PC-3 (cell line): ENCODE measurements around the gene CFAP410. TPM values are rescaled to one million over a fixed set of nuclear protein-coding genes. Genes with fewer than 3 reads are reported as not detected.

Experiments
- ATAC-seq: fragments of 200-7000 bp; cut with Tn5 transposase; 2 replicates; pipeline ENCODE4 v1.9.1; 2020; ENCODE audit warnings: mild to moderate bottlenecking, moderate library complexity
- BruUV-seq: library from RNA; stranded (reverse); fragments of 400-500 nt; replicated peaks from 2 replicates; lab custom pipeline; 2021; lab: Mats Ljungman, UMichigan
- CTCF ChIA-PET: fragments of 300-600 bp; sonication (Branson Sonifier 250); formaldehyde crosslinking; loops from one replicate; lab custom pipeline; 2022; ENCODE audit warnings: antibody characterized with exemption; lab: Charles Lee
- POLR2A ChIA-PET: fragments of 300-600 bp; sonication (Branson Sonifier 250); formaldehyde crosslinking; loops from one replicate; lab custom pipeline; 2022; ENCODE audit warnings: antibody characterized with exemption; ENCODE audit not compliant: unreplicated experiment; lab: Charles Lee
- DNase-seq: peaks from one replicate; pipeline ENCODE4 v3.0.0-alpha.2; 2015
- H2AFZ ChIP-seq: fragments of 300-600 bp; sonication (generic); 2 replicates; pipeline ENCODE4 v1.6.0; 2016; ENCODE audit warnings: antibody characterized with exemption, low read length
- H3F3A ChIP-seq: fragments of 300-600 bp; sonication (generic); one replicate; pipeline ENCODE4 v1.6.0; 2017; ENCODE audit warnings: antibody characterized with exemption, low read length, control low read depth, mild to moderate bottlenecking; ENCODE audit not compliant: unreplicated experiment
- H3K27ac ChIP-seq: fragments of 300-600 bp; sonication (generic); 2 replicates; pipeline ENCODE4 v1.5.1; 2016; ENCODE audit warnings: mild to moderate bottlenecking, low read length
- H3K27me3 ChIP-seq: fragments of 300-600 bp; sonication (generic); 2 replicates; pipeline ENCODE4 v1.6.1; 2016; ENCODE audit warnings: low read length, mixed read lengths
- H3K36me3 ChIP-seq: fragments of 300-600 bp; sonication (generic); 2 replicates; pipeline ENCODE4 v1.6.1; 2016; ENCODE audit warnings: low read depth, mixed run types, low read length, mixed read lengths
- H3K4me1 ChIP-seq: fragments of 300-600 bp; sonication (generic); 2 replicates; pipeline ENCODE4 v1.5.1; 2016; ENCODE audit warnings: low read length; ENCODE audit not compliant: insufficient read depth
- H3K4me2 ChIP-seq: fragments of 300-600 bp; sonication (generic); 2 replicates; pipeline ENCODE4 v1.6.0; 2016; ENCODE audit warnings: low read length
- H3K4me3 ChIP-seq: fragments of 300-600 bp; sonication (generic); 2 replicates; pipeline ENCODE4 v1.5.1; 2016; ENCODE audit warnings: mild to moderate bottlenecking, low read length, mixed read lengths
- H3K79me2 ChIP-seq: fragments of 300-600 bp; sonication (generic); 2 replicates; pipeline ENCODE4 v1.6.1; 2017; ENCODE audit warnings: low read length, mixed read lengths
- H3K9ac ChIP-seq: fragments of 300-600 bp; sonication (generic); 2 replicates; pipeline ENCODE4 v1.6.0; 2016; ENCODE audit warnings: mild to moderate bottlenecking, low read length
- H3K9me2 ChIP-seq: fragments of 300-600 bp; sonication (generic); replicated peaks from 2 replicates; pipeline ENCODE4 v1.6.1; 2016; ENCODE audit warnings: mixed run types, low read length, mixed read lengths
- H3K9me3 ChIP-seq: fragments of 300-600 bp; sonication (generic); 2 replicates; pipeline ENCODE4 v1.6.1; 2016; ENCODE audit warnings: low read length, mixed read lengths
- H4K20me1 ChIP-seq: fragments of 300-600 bp; sonication (generic); 2 replicates; pipeline ENCODE4 v1.6.1; 2016; ENCODE audit warnings: low read length, mixed read lengths
- CTCF ChIP-seq: fragments of 300-600 bp; sonication (generic); conservative IDR thresholded peaks from 2 replicates; pipeline ENCODE4 v1.5.1; 2017; ENCODE audit warnings: antibody characterized with exemption, low read depth, mild to moderate bottlenecking, low read length
- EZH2 ChIP-seq: fragments of 300-600 bp; sonication (generic); IDR thresholded peaks from one replicate; pipeline ENCODE4 v1.6.1; 2017; ENCODE audit warnings: antibody characterized with exemption, mild to moderate bottlenecking, low read length; ENCODE audit not compliant: unreplicated experiment
- EZH2phosphoT487 ChIP-seq: fragments of 300-600 bp; sonication (generic); IDR thresholded peaks from 2 replicates; pipeline ENCODE4 v1.6.1; 2018; ENCODE audit warnings: mild to moderate bottlenecking, antibody characterized with exemption, low read length, borderline replicate concordance
- intact Hi-C: fragments of 100-400 bp; cut with micrococcal nuclease; formaldehyde crosslinking; loops from 2 replicates; pipeline ENCODE4 v1.9.0; 2023
- total RNA-seq: library from RNA; depleted of rRNA; stranded (reverse); fragments of >200 nt; gene quantifications from 2 replicates; pipeline ENCODE4 v1.2.3, GENCODE V29; 2014

The CFAP410 gene
- total RNA-seq, 1 experiment from 2014 or later: 18.4 TPM

DNA sequence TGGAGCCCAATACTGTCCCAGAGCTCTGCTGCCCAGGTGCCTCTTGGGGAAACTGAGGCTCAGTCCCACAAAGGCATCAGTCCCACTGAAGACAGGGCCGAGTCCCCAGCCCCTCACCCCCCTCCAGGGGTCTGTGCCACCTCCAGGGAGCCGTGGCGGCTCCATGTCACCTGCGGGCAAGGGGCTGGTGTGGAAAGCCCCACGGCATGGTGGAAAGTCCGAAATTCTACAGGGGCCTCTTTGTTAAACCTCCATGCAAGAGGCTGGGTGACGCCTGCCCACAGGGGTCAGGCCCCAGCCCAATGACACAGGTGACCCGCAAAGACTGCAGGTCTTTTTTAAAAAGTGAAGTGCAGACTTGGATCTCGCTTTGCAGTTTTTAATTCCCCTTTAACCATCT lies 56.8 kb downstream of the CFAP410 start:
- POLR2A ChIA-PET: no interaction called here
- H3K4me1 ChIP-seq: no peaks in the 10 kb centered on the region
- no peak overlapping the region for H3K4me2 ChIP-seq
- H3K9me2 ChIP-seq: no peaks in the 10 kb centered on the region
- H3K9me3 ChIP-seq: no peaks in the 10 kb centered on the region
- ATAC-seq: no peak
- intact Hi-C loops: no loop called here
- H3F3A ChIP-seq: no peaks in the 10 kb centered on the region
- H3K79me2 ChIP-seq: no peaks in the 10 kb centered on the region
- TF ChIP-seq EZH2 (no peak), CTCF (no peak), EZH2phosphoT487 (no peak)
- BruUV-seq: no TSS peak
- DNase-seq: no peak
- H3K36me3 ChIP-seq: no peaks in the 10 kb centered on the region
- no peak overlapping the region for H3K4me3 ChIP-seq
- no peaks in the 10 kb centered on the region for H4K20me1 ChIP-seq
- CTCF ChIA-PET: no interaction called here
- H3K27ac ChIP-seq: no peak overlapping the region
- H3K27me3 ChIP-seq: no peaks in the 10 kb centered on the region
- no peak overlapping the region for H2AFZ ChIP-seq
- no peak overlapping the region for H3K9ac ChIP-seq

GRCh38 chr21:44281801-44282200 lies 57.4 kb downstream of the CFAP410 start:
- H3K27me3 ChIP-seq: no peaks in the 10 kb centered on the region
- no peak overlapping the region for H3K27ac ChIP-seq
- no peak overlapping the region for H3K4me3 ChIP-seq
- no peak overlapping the region for H2AFZ ChIP-seq
- H3K79me2 ChIP-seq: no peaks in the 10 kb centered on the region
- no peaks in the 10 kb centered on the region for H3K4me1 ChIP-seq
- POLR2A ChIA-PET: no interaction called here
- no TSS peak for BruUV-seq
- H3K9me3 ChIP-seq: no peaks in the 10 kb centered on the region
- CTCF ChIA-PET: no interaction called here
- no peak overlapping the region for H3K4me2 ChIP-seq
- no peaks in the 10 kb centered on the region for H3K36me3 ChIP-seq
- intact Hi-C loops: no loop called here
- H3K9me2 ChIP-seq: no peaks in the 10 kb centered on the region
- no peaks in the 10 kb centered on the region for H4K20me1 ChIP-seq
- no peak overlapping the region for H3K9ac ChIP-seq
- TF ChIP-seq EZH2phosphoT487 (no peak), EZH2 (no peak), CTCF (no peak)
- no peaks in the 10 kb centered on the region for H3F3A ChIP-seq
- ATAC-seq (no peak), DNase-seq (no peak)

- Histone ChIP-seq H3K9ac (no peak overlapping the region), H3K36me3 (no peaks in the 10 kb centered on the region), H3K4me3 (no peak overlapping the region), H4K20me1 (no peaks in the 10 kb centered on the region), H3K9me2 (no peaks in the 10 kb centered on the region), H3K79me2 (no peaks in the 10 kb centered on the region), H3K4me2 (no peak overlapping the region), H3K9me3 (no peaks in the 10 kb centered on the region), H3F3A (no peaks in the 10 kb centered on the region), H3K27ac (no peak overlapping the region), H2AFZ (no peak overlapping the region), H3K4me1 (no peaks in the 10 kb centered on the region), H3K27me3 (no peaks in the 10 kb centered on the region; the same call in 1 of the 2 replicates)
- intact Hi-C loops: no loop called here
- DNase-seq (no peak), ATAC-seq (no peak)
- TF ChIP-seq EZH2phosphoT487 (no peak), EZH2 (no peak), CTCF (no peak)
- POLR2A ChIA-PET: no interaction called here
- CTCF ChIA-PET: no interaction called here
- no TSS peak for BruUV-seq
These were observed 59.6 kb downstream of the CFAP410 start for GRCh38 chr21:44279354-44280260.
